DOHH2 (cell line): ENCODE results near the gene ATP6V0E1.

Experiments
- H3F3A ChIP-seq: fragments of 200-600 bp; sonication (generic), shearing (Covaris generic); 2 replicates; pipeline ENCODE4 v1.6.0; 2016; ENCODE audit warnings: antibody characterized with exemption, mild to moderate bottlenecking; ENCODE audit not compliant: control insufficient read depth, insufficient read depth
- H3K27ac ChIP-seq: fragments of 200-600 bp; sonication (generic); 2 replicates; pipeline ENCODE4 v1.5.1; 2014; ENCODE audit warnings: low read depth, mild to moderate bottlenecking, low read length, moderate library complexity
- H3K27me3 ChIP-seq: fragments of 200-600 bp; sonication (generic); 2 replicates; pipeline ENCODE4 v1.6.1; 2014; ENCODE audit warnings: mild to moderate bottlenecking, low read length, mixed read lengths; ENCODE audit not compliant: control insufficient read depth
- H3K36me3 ChIP-seq: fragments of 200-600 bp; sonication (generic); 2 replicates; pipeline ENCODE4 v1.6.1; 2014; ENCODE audit warnings: mild to moderate bottlenecking, low read length, moderate library complexity, mixed read lengths; ENCODE audit not compliant: control insufficient read depth
- H3K4me1 ChIP-seq: fragments of 200-600 bp; sonication (generic); 2 replicates; pipeline ENCODE4 v1.6.1; 2014; ENCODE audit warnings: mild to moderate bottlenecking, low read length, mixed read lengths; ENCODE audit not compliant: control insufficient read depth
- H3K4me2 ChIP-seq: fragments of 200-600 bp; sonication (generic); 2 replicates; pipeline ENCODE4 v1.6.0; 2014; ENCODE audit warnings: mild to moderate bottlenecking, low read length, moderate library complexity
- H3K4me3 ChIP-seq: fragments of 200-600 bp; sonication (generic); 2 replicates; pipeline ENCODE4 v1.5.1; 2014; ENCODE audit warnings: mild to moderate bottlenecking, low read length, mixed read lengths
- H3K79me2 ChIP-seq: fragments of 200-600 bp; sonication (generic); 2 replicates; pipeline ENCODE4 v1.6.1; 2014; ENCODE audit warnings: mild to moderate bottlenecking, low read length, mixed read lengths; ENCODE audit not compliant: control insufficient read depth
- H3K9me2 ChIP-seq: fragments of 200-600 bp; sonication (generic); replicated peaks from 2 replicates; pipeline ENCODE4 v1.6.1; 2014; ENCODE audit warnings: mild to moderate bottlenecking, low read length, mixed read lengths; ENCODE audit not compliant: control insufficient read depth
- H3K9me3 ChIP-seq: fragments of 200-600 bp; sonication (generic); 2 replicates; pipeline ENCODE4 v1.6.1; 2014; ENCODE audit warnings: antibody characterized with exemption, low read length, mixed read lengths; ENCODE audit not compliant: control insufficient read depth, insufficient read depth
- H4K20me1 ChIP-seq: fragments of 200-600 bp; sonication (generic); 2 replicates; pipeline ENCODE4 v1.6.0; 2014; ENCODE audit warnings: low read depth, mild to moderate bottlenecking, antibody characterized with exemption, low read length, moderate library complexity; ENCODE audit not compliant: control insufficient read depth, insufficient read depth
- CTCF ChIP-seq: fragments of 200-600 bp; sonication (generic); IDR thresholded peaks from one replicate; pipeline ENCODE4 v1.5.1; 2014; ENCODE audit warnings: antibody characterized with exemption, mild to moderate bottlenecking, low read depth, low read length; ENCODE audit not compliant: poor library complexity, severe bottlenecking
- EZH2phosphoT487 ChIP-seq: fragments of 200-600 bp; sonication (generic); IDR thresholded peaks from 2 replicates; pipeline ENCODE4 v1.6.1; 2017; ENCODE audit warnings: borderline replicate concordance, mild to moderate bottlenecking, antibody characterized with exemption, low read length, moderate library complexity, mixed read lengths

The ATP6V0E1 gene

DNA sequence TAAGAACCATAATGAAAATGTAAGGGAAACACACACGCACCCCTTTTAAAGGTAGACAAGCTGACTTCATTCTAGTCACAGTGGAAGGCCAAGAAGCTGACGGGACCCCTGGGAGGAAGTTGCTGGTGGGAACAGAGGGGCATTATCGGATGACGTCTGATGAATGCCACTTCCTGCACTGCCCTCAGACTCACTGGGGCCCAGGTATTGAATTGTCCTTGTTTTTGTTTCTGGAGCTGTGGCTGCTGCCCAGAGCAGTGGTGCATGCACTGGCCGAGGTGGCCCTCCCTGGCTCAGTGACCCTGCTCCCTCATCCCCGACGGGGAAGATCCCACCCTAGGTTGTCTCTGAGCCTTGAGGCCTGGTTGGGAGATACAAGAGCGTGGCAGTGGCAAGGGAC lies 39.7 kb upstream of the ATP6V0E1 start:
- Histone ChIP-seq H3K79me2 (no peaks in the 10 kb centered on the region), H3K27ac (no peak overlapping the region), H3K4me1 (no peaks in the 10 kb centered on the region), H3K4me2 (no peak overlapping the region), H3K9me3 (no peaks in the 10 kb centered on the region), H3K27me3 (no peaks in the 10 kb centered on the region), H3K36me3 (no peaks in the 10 kb centered on the region), H3K4me3 (no peak overlapping the region), H3F3A (no peaks in the 10 kb centered on the region), H3K9me2 (no peaks in the 10 kb centered on the region), H4K20me1 (no peaks in the 10 kb centered on the region; the same call in 1 of the 2 replicates)
- TF ChIP-seq CTCF, result no peak
- no peak for TF ChIP-seq EZH2phosphoT487

DNA sequence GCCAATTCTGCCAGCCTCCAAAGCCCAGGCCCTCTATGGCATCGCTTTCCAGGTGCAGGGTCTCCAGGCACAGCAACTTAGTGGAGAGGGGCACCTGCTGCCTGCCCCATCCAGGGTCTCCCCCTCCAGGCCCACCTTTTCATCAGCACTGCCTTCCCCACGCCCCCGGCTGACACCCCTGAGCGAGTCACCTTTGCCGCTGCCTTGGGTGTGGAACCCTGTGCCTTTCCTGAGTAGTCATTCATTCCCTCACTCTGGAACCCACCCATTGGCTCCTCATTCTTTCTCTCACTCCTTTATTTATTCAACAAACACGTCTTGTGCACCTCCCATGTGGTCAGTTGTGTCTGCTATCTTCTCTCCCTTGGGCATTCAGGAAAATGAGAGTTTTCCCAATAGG lies 38.8 kb upstream of the ATP6V0E1 start:
- H3K9me3 ChIP-seq, result no peaks in the 10 kb centered on the region
- no peaks in the 10 kb centered on the region for H3K36me3 ChIP-seq

GRCh38 chr5:172945151-172945550 lies 38.4 kb upstream of the ATP6V0E1 start:
- Histone ChIP-seq H3K36me3 (no peaks in the 10 kb centered on the region), H3K27ac (no peak overlapping the region), H3K27me3 (no peaks in the 10 kb centered on the region), H3F3A (no peaks in the 10 kb centered on the region), H3K9me2 (no peaks in the 10 kb centered on the region), H3K4me3 (no peak overlapping the region), H3K4me1 (no peaks in the 10 kb centered on the region), H3K79me2 (no peaks in the 10 kb centered on the region), H3K9me3 (no peaks in the 10 kb centered on the region), H4K20me1 (no peaks in the 10 kb centered on the region; the same call in 1 of the 2 replicates), H3K4me2 (no peak overlapping the region)
- TF ChIP-seq CTCF, result no peak
- TF ChIP-seq EZH2phosphoT487, result no peak

More for the DNA sequence above, 38.8 kb upstream of the ATP6V0E1 start:
- no peak overlapping the region for H3K4me3 ChIP-seq
- no peaks in the 10 kb centered on the region for H3K79me2 ChIP-seq
- H3K4me2 ChIP-seq, result no peak overlapping the region
- H3K9me2 ChIP-seq, result no peaks in the 10 kb centered on the region
- H4K20me1 ChIP-seq, result no peaks in the 10 kb centered on the region; the same call in 1 of the 2 replicates
- no peaks in the 10 kb centered on the region for H3K27me3 ChIP-seq
- TF ChIP-seq CTCF (no peak), EZH2phosphoT487 (no peak)
- H3K27ac ChIP-seq, result no peak overlapping the region
- H3F3A ChIP-seq, result no peaks in the 10 kb centered on the region
- no peaks in the 10 kb centered on the region for H3K4me1 ChIP-seq
